ENCODE data around the gene PICK1.

- no peak for TF ChIP-seq EZH2 (IDR thresholded peaks at IDR 0.05; ENCODE audit: low read length)
- TF ChIP-seq, protein P1, sequence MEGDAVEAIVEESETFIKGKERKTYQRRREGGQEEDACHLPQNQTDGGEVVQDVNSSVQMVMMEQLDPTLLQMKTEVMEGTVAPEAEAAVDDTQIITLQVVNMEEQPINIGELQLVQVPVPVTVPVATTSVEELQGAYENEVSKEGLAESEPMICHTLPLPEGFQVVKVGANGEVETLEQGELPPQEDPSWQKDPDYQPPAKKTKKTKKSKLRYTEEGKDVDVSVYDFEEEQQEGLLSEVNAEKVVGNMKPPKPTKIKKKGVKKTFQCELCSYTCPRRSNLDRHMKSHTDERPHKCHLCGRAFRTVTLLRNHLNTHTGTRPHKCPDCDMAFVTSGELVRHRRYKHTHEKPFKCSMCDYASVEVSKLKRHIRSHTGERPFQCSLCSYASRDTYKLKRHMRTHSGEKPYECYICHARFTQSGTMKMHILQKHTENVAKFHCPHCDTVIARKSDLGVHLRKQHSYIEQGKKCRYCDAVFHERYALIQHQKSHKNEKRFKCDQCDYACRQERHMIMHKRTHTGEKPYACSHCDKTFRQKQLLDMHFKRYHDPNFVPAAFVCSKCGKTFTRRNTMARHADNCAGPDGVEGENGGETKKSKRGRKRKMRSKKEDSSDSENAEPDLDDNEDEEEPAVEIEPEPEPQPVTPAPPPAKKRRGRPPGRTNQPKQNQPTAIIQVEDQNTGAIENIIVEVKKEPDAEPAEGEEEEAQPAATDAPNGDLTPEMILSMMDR (optimal IDR thresholded peaks at IDR 0.05 in 1 of 3, IDR thresholded peaks at IDR 0.05 in 1 of 3, conservative IDR thresholded peaks at IDR 0.05 in 1 of 3; ENCODE audit: extremely low read depth in 1 of 3, insufficient read depth in 2 of 3, low read length in 3 of 3): no peak
Measured at GRCh38 chr22:38125038-38125610, 67.9 kb downstream of the PICK1 start.

Measured in keratinocyte (primary cell).